Pancreas (tissue), 10 donors: ENCODE measurements around the gene PLS1. TPM values are rescaled to one million over a fixed set of nuclear protein-coding genes. Genes with fewer than 3 reads are reported as not detected.

Experiments used
- ATAC-seq, 4 donors: fragments of 200-7000 bp; cut with Tn5 transposase; one replicate each; pipeline versions ENCODE4 v1.8.0 to v1.9.1; 2020; ENCODE audit warnings: mild to moderate bottlenecking in 4 of 4, moderate library complexity in 4 of 4
- DNase-seq, 6 donors: peaks; one replicate each; pipeline ENCODE4 v3.0.0-alpha.2; 2020
- FAIRE-seq: peaks from 2 replicates; lab custom pipeline; 2012; peaks lifted over from hg19 to GRCh38; lab: Jason Lieb, UNC
- H3K27ac ChIP-seq, 4 donors: fragments of 200-600 bp; sonication (generic); 1 replicate in 3 of 4; 2 replicates in 1 of 4; pipeline versions ENCODE4 v1.5.0 to v1.8.0; 2020
- H3K27me3 ChIP-seq, 4 donors: fragments of 200-600 bp; one replicate each; pipeline ENCODE4 v1.8.0; 2021
- H3K36me3 ChIP-seq, 3 donors: fragments of 200-600 bp; sonication (generic) in 1 of 3; one replicate each; pipeline versions ENCODE4 v1.5.0 to v1.8.0; 2020 to 2021
- H3K4me1 ChIP-seq, 3 donors: fragments of 200-600 bp; one replicate each; pipeline ENCODE4 v1.8.0; 2021
- H3K4me3 ChIP-seq, 4 donors: fragments of 200-600 bp; sonication (generic) in 2 of 4; one replicate each; pipeline versions ENCODE4 v1.5.0 to v1.8.0; 2020 to 2021
- H3K9me3 ChIP-seq, 4 donors: fragments of 200-600 bp; one replicate each; pipeline ENCODE4 v1.8.0; 2021
- WGBS, 2 donors: extraction: QIAGEN DNeasy Blood & Tissue Kit; methylation state at CpG; one replicate each; pipeline ENCODE4 v1.1.7; 2013; 5-methylcytosine and 5-hydroxymethylcytosine counted together
- intact Hi-C, 3 donors: fragments of 100-400 bp; cut with DNase I; formaldehyde crosslinking; loops; one replicate each; pipeline versions ENCODE4 v1.11.1 to v1.14.2; 2022
- polyA plus RNA-seq, 2 donors: library from polyadenylated mRNA; stranded (reverse); fragments of 200-250 nt; gene quantifications; one replicate each; pipeline ENCODE4 v1.2.3, GENCODE V29; 2013
- total RNA-seq, 6 donors: library from RNA; stranded (reverse); fragmentation: NEBNext Ultra II Directional in 4 of 6; extraction: Animal tissue kit (Norgen Biotek cat#: 25700) in 4 of 6; gene quantifications; one replicate each; pipeline versions ENCODE4 v1.2.1 to v1.2.4, GENCODE V29; 2021 to 2023
- TF ChIP-seq, protein P1 (sequence below), 4 donors: fragments of 200-600 bp; sonication (generic) in 3 of 4; IDR thresholded peaks; one replicate each; pipeline versions ENCODE4 v1.5.0 to v1.8.0; 2021; ENCODE audit warnings: antibody characterized with exemption in 4 of 4
- donor health status: healthy with polysubstance abuse.
- donor health status: DM: no; HTN: no; CAD: no; lungs with moderate emphysema.
- donor health status: DM: no; HTN: no; CAD: no.
- donor health status: control.
- donor health status: control.
- donor health status: Bipolar disorder and iron deficiency.
- donor health status: DM: yes; HTN: yes; CAD: no.
- donor health status: DM: no; HTN: no; CAD: no.
- donor health status: DM: no; HTN: no; CAD: no.
- donor health status: DM: yes; HTN: yes; CAD: no.

PLS1 gene
- total and polyA plus RNA-seq, 8 donors, result 3.0 to 23.6 (median 10.2) TPM

DNA sequence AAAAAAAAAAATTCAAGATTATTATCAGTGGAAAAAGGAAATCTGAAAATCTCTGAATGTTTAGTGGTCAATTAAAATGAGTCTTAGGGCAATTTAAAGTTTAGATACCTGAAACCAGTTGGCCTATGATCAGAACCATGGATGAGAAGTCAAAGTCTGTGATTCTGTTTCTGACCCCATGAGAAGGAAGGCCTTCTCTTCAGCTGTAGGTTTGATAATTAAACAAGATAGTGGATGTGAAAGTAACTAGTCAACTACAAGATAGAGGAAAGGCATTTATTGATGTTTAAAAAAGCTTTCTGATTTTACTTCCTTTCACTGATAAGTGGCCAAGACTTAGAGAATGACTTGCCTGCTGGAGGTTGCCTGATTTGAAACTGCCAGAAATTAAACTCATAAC is 8.7 kb downstream of the PLS1 start:
- intact Hi-C loops, result no loop called here
- H3K9me3 ChIP-seq, result no peaks in the 10 kb centered on the region
- H3K27me3 ChIP-seq, result no peaks in the 10 kb centered on the region
- FAIRE-seq (no peak), ATAC-seq (no peak), DNase-seq (no peak)
- no peak overlapping the region for H3K27ac ChIP-seq
- H3K4me3 ChIP-seq, result no peak overlapping the region
- H3K4me1 ChIP-seq, result peaks cover 0 to 7% (median 0%) of the 10 kb centered on the region in 3 donors
- TF ChIP-seq, protein P1, sequence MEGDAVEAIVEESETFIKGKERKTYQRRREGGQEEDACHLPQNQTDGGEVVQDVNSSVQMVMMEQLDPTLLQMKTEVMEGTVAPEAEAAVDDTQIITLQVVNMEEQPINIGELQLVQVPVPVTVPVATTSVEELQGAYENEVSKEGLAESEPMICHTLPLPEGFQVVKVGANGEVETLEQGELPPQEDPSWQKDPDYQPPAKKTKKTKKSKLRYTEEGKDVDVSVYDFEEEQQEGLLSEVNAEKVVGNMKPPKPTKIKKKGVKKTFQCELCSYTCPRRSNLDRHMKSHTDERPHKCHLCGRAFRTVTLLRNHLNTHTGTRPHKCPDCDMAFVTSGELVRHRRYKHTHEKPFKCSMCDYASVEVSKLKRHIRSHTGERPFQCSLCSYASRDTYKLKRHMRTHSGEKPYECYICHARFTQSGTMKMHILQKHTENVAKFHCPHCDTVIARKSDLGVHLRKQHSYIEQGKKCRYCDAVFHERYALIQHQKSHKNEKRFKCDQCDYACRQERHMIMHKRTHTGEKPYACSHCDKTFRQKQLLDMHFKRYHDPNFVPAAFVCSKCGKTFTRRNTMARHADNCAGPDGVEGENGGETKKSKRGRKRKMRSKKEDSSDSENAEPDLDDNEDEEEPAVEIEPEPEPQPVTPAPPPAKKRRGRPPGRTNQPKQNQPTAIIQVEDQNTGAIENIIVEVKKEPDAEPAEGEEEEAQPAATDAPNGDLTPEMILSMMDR (IDR thresholded peaks at IDR 0.05), result no peak
- H3K36me3 ChIP-seq, result no peaks in the 10 kb centered on the region

DNA sequence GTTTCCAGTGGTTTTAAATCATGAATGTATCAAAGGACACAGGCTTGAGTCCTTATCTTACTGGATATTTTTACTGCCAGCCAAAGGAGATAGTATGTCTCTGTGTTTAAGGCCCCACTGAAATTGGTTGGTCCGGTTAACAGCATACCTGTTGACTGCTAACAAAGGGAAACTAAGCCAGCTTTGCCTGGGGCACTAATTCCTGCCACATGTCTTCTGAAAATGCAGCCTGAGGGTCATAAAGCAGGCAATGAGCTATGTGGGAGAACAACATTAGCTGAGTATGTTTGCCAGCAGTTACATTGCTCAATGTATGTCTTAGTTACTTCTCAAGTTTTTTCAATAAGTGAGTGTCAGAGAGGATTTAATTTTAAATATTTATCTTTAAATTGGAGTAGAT is 12.4 kb downstream of the PLS1 start:
- no peaks in the 10 kb centered on the region for H3K36me3 ChIP-seq
- H3K27ac ChIP-seq, result no peak overlapping the region
- H3K27me3 ChIP-seq, result no peaks in the 10 kb centered on the region
- TF ChIP-seq, protein P1 (IDR thresholded peaks at IDR 0.05), result no peak
- intact Hi-C loops, result no loop called here
- peaks cover 0 to 7% (median 0%) of the 10 kb centered on the region in 3 donors for H3K4me1 ChIP-seq
- no peaks in the 10 kb centered on the region for H3K9me3 ChIP-seq
- no peak overlapping the region for H3K4me3 ChIP-seq
- FAIRE-seq (no peak), DNase-seq (no peak), ATAC-seq (no peak)
- WGBS, 2 donors, result 91 to 93% methylated on average over 1 of the region's 1 CpG

DNA sequence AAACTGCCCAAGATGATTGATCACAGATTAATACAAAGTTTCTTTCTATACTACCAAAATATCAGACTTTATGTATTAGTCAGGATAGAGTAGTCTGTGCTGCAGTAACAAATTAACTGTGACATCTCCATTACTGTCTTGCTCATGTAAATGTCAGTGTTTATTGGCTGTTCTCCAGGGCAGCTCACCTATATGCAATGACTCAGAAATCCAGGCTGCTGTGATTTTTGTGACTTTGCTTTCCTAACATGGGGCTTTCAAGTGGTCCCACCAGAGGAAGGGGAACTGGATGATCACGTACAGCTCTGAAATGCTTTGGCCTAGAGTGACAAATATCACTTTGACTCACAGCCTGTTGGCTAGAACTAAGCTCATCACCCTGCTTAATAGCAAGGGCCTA is 12.9 kb downstream of the PLS1 start:
- no peak for FAIRE-seq
- no peak for ATAC-seq
- Histone ChIP-seq H3K36me3 (no peaks in the 10 kb centered on the region), H3K4me3 (no peak overlapping the region), H3K27me3 (no peaks in the 10 kb centered on the region), H3K4me1 (peaks cover 0 to 7% (median 0%) of the 10 kb centered on the region in 3 donors), H3K27ac (no peak overlapping the region), H3K9me3 (no peaks in the 10 kb centered on the region)
- TF ChIP-seq, protein P1 (IDR thresholded peaks at IDR 0.05), result no peak
- WGBS, 2 donors, result 90 to 95% methylated on average over 1 of the region's 1 CpG
- intact Hi-C loops, result no loop called here
- no peak for DNase-seq

DNA sequence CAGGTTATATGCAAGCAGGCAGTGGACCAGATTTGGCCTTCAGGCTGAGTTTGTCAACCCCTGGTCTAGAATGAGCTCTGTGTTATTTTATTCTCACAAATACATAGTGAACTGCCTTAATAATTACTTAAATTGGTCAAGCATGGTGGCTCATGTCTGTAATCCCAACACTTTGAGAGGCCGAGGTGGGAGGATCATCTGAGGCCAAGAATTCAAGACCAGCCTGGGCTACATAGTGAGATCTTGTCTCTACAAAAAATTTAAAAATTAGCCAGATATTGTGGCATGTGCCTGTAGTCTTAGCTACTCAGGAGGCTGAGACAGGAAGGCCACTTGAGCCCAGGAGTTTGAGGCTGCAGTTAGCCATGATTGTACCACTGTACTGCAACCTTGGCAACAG is 15.0 kb downstream of the PLS1 start:
- Histone ChIP-seq H3K36me3 (no peaks in the 10 kb centered on the region), H3K9me3 (no peaks in the 10 kb centered on the region), H3K27ac (no peak overlapping the region), H3K4me3 (no peak overlapping the region), H3K27me3 (no peaks in the 10 kb centered on the region), H3K4me1 (no peaks in the 10 kb centered on the region)
- intact Hi-C loops, result no loop called here
- FAIRE-seq (no peak), ATAC-seq (no peak), DNase-seq (no peak)
- WGBS, 2 donors, result 95 to 97% methylated on average over 1 of the region's 1 CpG
- TF ChIP-seq, protein P1 (IDR thresholded peaks at IDR 0.05), result no peak

DNA sequence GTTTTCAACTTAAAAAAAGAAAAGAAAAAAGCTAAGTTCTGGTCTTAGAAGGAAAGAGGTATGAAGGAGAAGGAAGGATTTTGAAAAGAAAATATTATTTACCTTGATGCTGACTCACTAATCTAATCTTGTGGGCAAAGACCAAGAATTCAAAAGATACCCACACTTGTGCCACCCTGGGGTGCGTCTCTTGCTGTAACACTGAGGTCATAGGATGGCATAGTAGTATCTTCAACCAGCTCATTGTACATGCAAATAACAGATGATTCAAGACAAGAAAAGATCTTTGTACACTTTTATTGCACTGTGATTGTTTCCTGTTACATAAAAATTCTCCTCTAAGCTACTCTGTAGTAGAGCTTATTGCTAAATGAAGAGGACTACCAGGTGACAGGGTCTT is 17.3 kb downstream of the PLS1 start:
- Histone ChIP-seq H3K27me3 (no peaks in the 10 kb centered on the region), H3K36me3 (no peaks in the 10 kb centered on the region), H3K4me3 (no peak overlapping the region), H3K4me1 (no peaks in the 10 kb centered on the region), H3K27ac (no peak overlapping the region), H3K9me3 (no peaks in the 10 kb centered on the region)
- WGBS, 2 donors, result 78 to 90% methylated on average over 1 of the region's 1 CpG
- intact Hi-C loops, result no loop called here
- DNase-seq, result no peak
- TF ChIP-seq, protein P1 (IDR thresholded peaks at IDR 0.05), result no peak
- peak; percentile 61 for FAIRE-seq
- peak in 1 of 4 donors; percentile 25 for ATAC-seq
